8988T (cell line): ENCODE results near the gene CADPS.

Experiments
- DNase-seq: peaks from one replicate; pipeline ENCODE4 v3.0.0; 2011

CADPS gene

GRCh38 chr3:62805580-62806277 lies 69.5 kb downstream of the CADPS start:
- DNase-seq = no peak

GRCh38 chr3:62805106-62805505 lies 70.1 kb downstream of the CADPS start:
- DNase-seq = no peak

- DNase-seq = no peak
Observed at GRCh38 chr3:62803276-62803675, 71.9 kb downstream of the CADPS start.

- no peak for DNase-seq
Observed at GRCh38 chr3:62798000-62798399, 77.2 kb downstream of the CADPS start.

- no peak for DNase-seq
Observed at GRCh38 chr3:62797132-62797531, 78.1 kb downstream of the CADPS start.

GRCh38 chr3:62795978-62796657 lies 79.1 kb downstream of the CADPS start:
- no peak for DNase-seq

GRCh38 chr3:62793946-62794345 lies 81.3 kb downstream of the CADPS start:
- DNase-seq = no peak

GRCh38 chr3:62785384-62785783 lies 89.8 kb downstream of the CADPS start:
- DNase-seq = no peak

- no peak for DNase-seq
Observed at GRCh38 chr3:62781121-62781520, 94.1 kb downstream of the CADPS start.

GRCh38 chr3:62777674-62778073 lies 97.5 kb downstream of the CADPS start:
- DNase-seq = no peak

- DNase-seq = no peak
Observed at GRCh38 chr3:62777130-62777529, 98.1 kb downstream of the CADPS start.

- no peak for DNase-seq
Observed at GRCh38 chr3:62774221-62774620, 101.0 kb downstream of the CADPS start.

GRCh38 chr3:62771331-62772072 lies 103.7 kb downstream of the CADPS start:
- DNase-seq = no peak

GRCh38 chr3:62768896-62769295 lies 106.3 kb downstream of the CADPS start:
- DNase-seq = no peak

GRCh38 chr3:62761711-62762110 lies 113.5 kb downstream of the CADPS start:
- no peak for DNase-seq

- no peak for DNase-seq
Observed at GRCh38 chr3:62761311-62761710, 113.9 kb downstream of the CADPS start.

- no peak for DNase-seq
Observed at GRCh38 chr3:62758296-62759066, 116.7 kb downstream of the CADPS start.

GRCh38 chr3:62757045-62757444 lies 118.2 kb downstream of the CADPS start:
- no peak for DNase-seq

GRCh38 chr3:62755285-62755684 lies 119.9 kb downstream of the CADPS start:
- DNase-seq = no peak

GRCh38 chr3:62749657-62750056 lies 125.6 kb downstream of the CADPS start:
- no peak for DNase-seq

GRCh38 chr3:62749130-62749529 lies 126.1 kb downstream of the CADPS start:
- no peak for DNase-seq

- DNase-seq = no peak
Observed at GRCh38 chr3:62737449-62737848, 137.8 kb downstream of the CADPS start.

- no peak for DNase-seq
Observed at GRCh38 chr3:62735510-62735909, 139.7 kb downstream of the CADPS start.
